NCI-H1694 treated with DMSO at 0.1 percent for 48 hours (cell line): ENCODE measurements around the gene TADA2A.

Experiments
- DNase-seq: peaks from one replicate; lab custom pipeline; 2025; lab: John Stamatoyannopoulos, UW

The TADA2A gene

DNA sequence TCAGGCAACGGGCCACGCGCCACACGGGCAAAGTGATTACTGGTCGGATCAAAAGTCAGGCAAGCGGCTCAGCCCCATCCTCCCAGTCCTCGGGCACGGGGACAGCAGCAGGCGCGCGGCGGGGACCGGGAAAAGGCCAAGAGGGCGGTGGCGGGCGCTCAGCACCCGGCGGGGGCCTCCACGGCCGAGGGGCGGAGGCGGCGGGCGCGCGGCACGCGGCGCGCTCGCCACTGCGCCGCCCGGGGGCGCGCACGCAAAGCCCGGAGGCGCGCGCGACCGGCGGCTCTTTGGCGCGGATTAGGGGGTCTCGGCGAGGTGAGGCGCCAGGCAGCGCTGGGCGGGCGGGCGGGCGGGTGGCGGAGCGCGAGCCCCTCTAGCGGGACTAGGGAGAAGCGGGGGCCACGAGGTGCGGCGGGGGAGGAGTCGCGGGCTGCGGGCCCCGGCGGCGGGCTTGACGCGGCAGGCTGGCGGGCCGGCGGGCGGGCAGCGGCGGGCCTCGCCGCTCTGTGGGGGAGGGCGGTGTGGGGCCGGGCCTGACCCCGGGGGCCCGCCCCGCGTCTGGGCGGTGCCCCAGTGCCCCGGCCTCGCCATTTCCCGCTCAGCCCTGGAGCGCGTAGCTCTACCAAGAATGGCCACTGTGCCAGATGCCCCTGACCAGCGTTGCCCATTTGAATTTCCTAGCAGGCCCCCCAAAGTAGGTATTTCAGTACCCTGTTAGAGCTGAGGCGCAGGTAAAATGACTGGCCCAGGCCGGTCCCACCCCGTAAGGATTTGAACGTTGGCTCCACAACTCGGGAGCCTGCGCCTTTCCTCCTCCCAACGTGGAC, at the start of gene TADA2A, which contains the start of gene ACACA:
TADA2A (plus strand) TSS at position 252 of the 827 bp plus-strand sequence. CDS start 4,480 bp downstream, outside the sequence.
ACACA (minus strand) TSS at position 202 of the 827 bp plus-strand sequence. CDS start 537 bp downstream, outside the sequence.
- peak; percentile 64 for DNase-seq

DNA sequence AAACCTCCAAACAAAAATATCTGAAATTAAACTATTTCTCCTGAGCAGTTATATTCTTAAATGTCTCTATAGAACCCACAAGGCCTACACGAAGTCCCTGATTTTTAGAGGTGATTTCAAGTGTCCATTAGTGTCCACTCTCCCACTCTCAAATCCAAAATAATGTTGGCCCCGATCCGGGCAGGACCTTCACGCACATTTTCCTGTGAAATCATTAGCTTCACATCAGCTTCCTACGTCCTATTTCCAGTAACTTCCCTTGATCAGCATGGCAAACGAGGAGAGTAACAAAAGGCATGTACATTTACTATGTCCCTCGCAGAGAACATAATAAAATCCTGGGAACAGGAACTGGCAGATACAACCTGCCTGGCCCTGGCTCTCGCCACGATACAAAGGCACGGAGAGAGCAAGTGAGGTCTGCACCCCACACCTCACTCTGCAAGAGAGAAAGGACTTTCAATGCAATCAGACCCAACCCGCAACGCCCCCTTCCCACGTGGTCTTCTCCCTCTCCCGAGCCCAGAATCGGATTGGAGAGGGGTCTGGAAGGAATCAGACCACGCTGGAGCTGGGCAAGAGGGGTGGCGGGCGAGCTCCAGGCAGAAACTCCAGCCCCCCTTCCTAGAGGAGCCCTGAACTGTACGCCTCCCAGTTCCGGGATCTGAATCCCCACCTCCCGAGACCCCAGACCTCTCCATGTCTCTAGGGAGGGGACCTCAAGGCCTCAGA, 48.4 kb upstream of the TADA2A start:
- peak; percentile 48 for DNase-seq

DNA sequence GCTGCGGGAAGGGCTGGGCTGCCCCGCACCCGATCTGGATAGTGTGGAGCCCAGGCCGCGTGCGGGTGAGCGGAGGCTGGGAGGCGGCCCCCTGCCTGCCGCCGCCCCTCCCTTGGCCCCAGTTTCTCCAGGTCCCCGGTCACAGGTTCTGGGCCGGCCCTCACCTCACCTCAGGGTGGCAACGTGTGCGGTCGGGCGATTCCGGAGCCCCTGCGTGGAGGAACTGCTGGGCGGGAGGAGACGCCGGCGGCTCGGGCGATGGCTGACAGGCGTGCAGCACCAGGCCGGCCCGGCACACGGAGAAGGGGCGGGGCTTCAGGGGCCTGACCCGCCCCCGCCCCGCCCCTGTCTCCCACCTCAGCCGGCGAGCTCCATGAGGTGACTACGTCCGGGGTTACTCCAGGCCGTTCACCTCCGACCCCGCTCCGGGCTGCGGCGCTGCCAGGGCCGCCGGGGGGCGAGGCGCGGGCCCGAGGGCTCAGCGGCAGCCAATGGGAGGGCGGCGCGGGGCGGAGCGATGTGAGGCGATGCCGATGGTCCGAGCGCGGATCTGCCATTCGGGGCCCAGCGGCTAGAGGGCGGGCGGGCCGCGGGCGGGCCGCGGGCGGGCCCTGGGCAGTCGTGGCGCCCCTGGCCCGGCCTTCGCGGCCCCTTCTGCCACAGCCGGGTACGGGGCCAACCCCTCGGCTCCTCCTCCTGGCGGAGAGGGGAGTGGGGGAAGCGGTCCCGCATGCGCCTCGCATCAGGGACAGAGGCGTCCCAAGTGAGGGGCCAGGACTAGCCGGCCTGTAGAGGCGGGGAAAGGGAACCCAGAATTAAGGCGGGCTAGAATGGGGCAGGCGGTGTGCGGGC, 47.6 kb upstream of the TADA2A start:
- peak; percentile 63 for DNase-seq

GRCh38 chr17:37359682-37360188, 47.0 kb upstream of the TADA2A start:
- DNase-seq, result no peak

- DNase-seq, result no peak
Observed at GRCh38 chr17:37360632-37361031, 46.1 kb upstream of the TADA2A start.

- DNase-seq, result no peak
Observed at GRCh38 chr17:37361543-37361942, 45.1 kb upstream of the TADA2A start.

- no peak for DNase-seq
Observed at GRCh38 chr17:37365589-37365988, 41.1 kb upstream of the TADA2A start.

- no peak for DNase-seq
Observed at GRCh38 chr17:37368577-37368976, 38.1 kb upstream of the TADA2A start.

GRCh38 chr17:37373530-37374159, 33.0 kb upstream of the TADA2A start:
- peak; percentile 86 for DNase-seq

GRCh38 chr17:37375706-37376105, 31.0 kb upstream of the TADA2A start, which contains the start of gene C17orf78:
C17orf78 (plus strand) TSS chr17:37375985; CDS start chr17:37376093, 108 bp downstream.
- DNase-seq, result no peak

- no peak for DNase-seq
Observed at GRCh38 chr17:37382056-37382455, 24.6 kb upstream of the TADA2A start.

- DNase-seq, result no peak
Observed at GRCh38 chr17:37384560-37385149, 22.0 kb upstream of the TADA2A start.

DNA sequence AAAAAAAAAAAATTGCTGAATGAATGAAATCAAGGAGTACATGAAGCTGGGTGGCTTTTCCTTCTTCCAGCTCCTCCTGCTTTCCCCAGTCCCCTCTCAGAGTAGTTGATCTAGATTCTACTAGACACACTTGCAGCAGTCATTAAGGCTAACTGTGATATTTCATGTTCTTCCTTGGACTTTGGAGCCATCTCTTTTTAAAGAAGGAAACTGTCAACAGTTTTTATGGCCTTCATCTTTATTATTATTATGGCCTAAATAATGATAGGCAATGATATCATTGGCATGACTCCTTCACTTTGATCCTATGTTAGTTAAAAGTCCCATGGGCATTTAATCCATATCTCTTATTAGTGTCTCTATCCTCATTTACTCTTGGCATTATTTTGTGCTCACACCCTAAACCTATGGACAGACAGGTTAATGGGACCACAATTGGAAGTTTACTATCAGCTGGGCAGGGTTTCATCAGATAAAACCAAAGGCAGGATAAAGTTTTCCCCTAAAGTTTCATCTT, 21.2 kb upstream of the TADA2A start:
- no peak for DNase-seq

DNA sequence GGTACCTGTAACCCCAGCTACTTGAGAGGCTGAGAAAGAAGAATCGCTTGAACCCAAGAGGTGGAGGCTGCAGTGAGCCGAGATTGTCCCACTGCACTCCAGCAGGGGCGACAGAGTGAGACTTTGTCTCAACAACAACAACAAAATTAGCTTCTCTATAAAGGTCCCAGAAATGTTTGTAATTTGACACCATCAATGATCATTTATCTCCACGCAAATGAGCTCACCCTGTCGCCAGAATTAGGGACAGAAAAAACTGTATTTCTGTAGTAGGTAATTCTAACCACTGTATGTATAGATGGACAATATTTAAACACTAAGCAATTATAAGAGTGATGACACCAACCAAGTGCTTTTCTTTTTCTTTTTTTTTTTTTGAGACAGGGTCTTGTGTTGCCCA, 20.2 kb upstream of the TADA2A start:
- no peak for DNase-seq

- DNase-seq, result no peak
Observed at GRCh38 chr17:37388266-37388665, 18.4 kb upstream of the TADA2A start.

DNA sequence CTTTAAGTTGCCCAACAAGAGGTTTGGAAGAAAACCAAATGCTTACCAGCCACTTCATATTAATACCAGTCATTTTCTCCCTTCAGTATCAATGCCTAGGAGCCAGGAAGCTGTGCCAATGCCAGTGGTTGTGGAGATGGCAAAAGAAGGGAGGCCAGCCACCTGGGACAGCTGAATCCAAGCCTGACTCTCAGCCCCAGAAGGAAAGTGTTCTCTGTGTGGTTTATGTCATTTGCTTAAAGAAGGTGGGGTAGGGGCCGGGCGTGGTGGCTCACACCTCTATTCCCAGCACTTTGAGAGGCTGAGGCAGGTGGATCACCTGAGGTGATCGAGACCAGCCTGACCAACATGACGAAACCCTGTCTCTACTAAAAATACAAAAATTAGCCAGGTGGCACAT, 17.5 kb upstream of the TADA2A start:
- no peak for DNase-seq

GRCh38 chr17:37391146-37391545, 15.5 kb upstream of the TADA2A start:
- no peak for DNase-seq

- DNase-seq, result no peak
Observed at GRCh38 chr17:37392024-37392590, 14.6 kb upstream of the TADA2A start.

- DNase-seq, result no peak
Observed at GRCh38 chr17:37393352-37393751, 13.3 kb upstream of the TADA2A start.

DNA sequence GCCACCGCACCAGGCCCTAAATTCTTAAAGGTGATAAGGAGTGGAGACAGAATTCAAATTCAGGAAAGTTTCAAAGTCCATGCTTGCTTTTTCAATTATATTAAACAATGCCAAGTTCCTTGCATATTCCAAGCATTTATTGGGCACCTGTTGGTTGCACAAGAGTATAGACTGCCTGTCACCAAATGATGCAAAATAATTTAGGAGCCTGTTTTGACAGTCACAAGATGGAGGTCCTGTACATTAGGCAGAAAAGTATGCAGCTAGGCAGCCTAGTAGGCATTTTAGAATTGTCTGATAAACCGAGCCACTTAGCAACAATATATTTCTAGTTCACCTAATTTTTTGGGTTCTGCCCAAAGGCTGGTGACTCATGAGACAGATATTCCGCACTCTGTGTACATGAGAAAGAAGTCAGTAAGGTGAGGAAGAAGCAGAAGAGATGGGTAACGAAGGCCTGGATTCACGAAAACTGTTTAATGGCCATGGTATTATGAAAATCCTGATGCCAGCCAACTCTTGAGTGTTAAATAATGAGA, 7.4 kb upstream of the TADA2A start:
- no peak for DNase-seq
